SK-N-MC (cell line): Measurements from ENCODE around the gene KRT72.

Source experiments
- EZH2 ChIP-seq: fragments of 200-600 bp; sonication (generic); IDR thresholded peaks from one replicate; pipeline ENCODE4 v1.6.1; 2017; ENCODE audit warnings: antibody characterized with exemption
- FOXP2 ChIP-seq: optimal IDR thresholded peaks from 2 replicates; pipeline ENCODE3; 2011; ENCODE audit warnings: mild to moderate bottlenecking, moderate library complexity; ENCODE audit not compliant: insufficient read depth; ENCODE audit errors: extremely low read length, control extremely low read depth
- POLR2AphosphoS5 ChIP-seq: IDR thresholded peaks from 2 replicates; pipeline ENCODE4 v1.6.1; 2012; ENCODE audit warnings: mild to moderate bottlenecking, low read depth, low read length, borderline replicate concordance

DNA sequence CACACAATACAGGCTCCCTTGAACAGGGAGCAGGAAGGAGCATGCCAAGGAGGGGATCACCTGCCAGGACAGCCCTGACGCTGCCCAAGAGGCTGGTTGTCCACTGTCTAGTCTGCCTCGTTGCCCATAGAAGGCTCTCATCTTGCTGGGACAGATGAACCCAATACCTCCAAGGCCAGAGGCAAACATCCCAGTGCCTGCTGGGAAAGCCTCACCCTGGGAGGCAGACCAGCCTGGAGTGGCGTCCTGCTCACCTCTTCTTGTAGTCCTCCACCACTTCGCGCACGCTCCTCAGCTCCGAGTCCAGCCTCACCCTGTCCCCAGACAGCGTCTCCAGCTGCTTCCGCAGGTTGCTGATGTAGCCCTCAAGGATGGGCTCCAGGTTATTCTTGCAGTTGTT lies 14.6 kb upstream of the KRT72 start:
- no peak for TF ChIP-seq EZH2
- no peak for TF ChIP-seq POLR2AphosphoS5
- TF ChIP-seq FOXP2 = no peak
